ENCODE results near the gene SOD2. TPM values are rescaled to one million over a fixed set of nuclear protein-coding genes. Genes with fewer than 3 reads are reported as not detected.

SOD2 gene
- total and polyA plus RNA-seq, 4 donors = 143 to 952 (median 507) TPM

DNA sequence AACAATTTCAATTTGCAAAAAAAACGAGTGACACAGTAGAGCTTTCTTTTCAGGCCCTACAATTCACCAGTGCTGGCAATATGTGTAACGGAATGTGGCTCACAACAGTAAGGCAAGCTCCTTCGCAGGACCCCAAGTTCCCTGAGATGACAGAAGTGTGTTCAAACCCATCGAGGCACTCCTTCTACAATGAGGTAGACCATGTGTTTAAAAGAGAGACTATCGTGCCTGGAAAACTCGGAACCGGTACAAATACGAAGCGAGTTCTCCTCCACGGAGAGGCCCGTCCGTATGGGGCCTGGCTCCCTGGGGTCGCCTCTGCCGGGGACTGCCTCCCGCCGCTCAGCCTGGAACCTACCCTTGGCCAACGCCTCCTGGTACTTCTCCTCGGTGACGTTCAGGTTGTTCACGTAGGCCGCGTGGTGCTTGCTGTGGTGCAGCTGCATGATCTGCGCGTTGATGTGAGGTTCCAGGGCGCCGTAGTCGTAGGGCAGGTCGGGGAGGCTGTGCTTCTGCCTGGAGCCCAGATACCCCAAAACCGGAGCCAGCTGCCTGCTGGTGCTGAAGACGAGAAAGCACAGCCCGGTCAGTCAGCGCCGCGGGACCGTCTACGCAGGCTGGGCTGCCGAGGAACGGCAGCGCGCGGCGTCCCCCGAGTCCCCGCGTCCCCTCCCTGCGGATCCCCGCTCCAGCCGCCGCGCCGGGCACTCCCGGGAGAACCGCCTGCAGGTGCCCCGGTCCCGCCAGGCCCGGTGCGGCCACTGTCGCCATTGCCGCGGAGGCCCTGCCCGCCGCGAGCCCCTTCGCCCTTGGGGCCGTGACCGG, 526 bp downstream of the SOD2 start:
- H3K27me3 ChIP-seq (ENCODE audit: control insufficient read depth in 4 of 4, insufficient read depth in 4 of 4, low read length in 3 of 4) = no peaks in the 10 kb centered on the region
- peak overlapping the region; percentile 67 to 99 for H3K9ac ChIP-seq (ENCODE audit: low read depth in 1 of 2, low read length in 2 of 2)
- H3K27ac ChIP-seq (ENCODE audit: low read depth in 1 of 2, low read length in 2 of 2) = peak overlapping the region; percentile 91 to 100
- peaks cover 0 to 16% (median 9%) of the 10 kb centered on the region in 4 donors for H3K4me1 ChIP-seq (ENCODE audit: control insufficient read depth in 4 of 4, insufficient read depth in 4 of 4, low read length in 3 of 4)
- DNase-seq (ENCODE audit: low spot score) = peak; percentile 69
- no peak for TF ChIP-seq FOXA2 (IDR thresholded peaks at IDR 0.05)
- TF ChIP-seq EGR1 (IDR thresholded peaks at IDR 0.05; ENCODE audit: low read depth in 2 of 2) = no peak
- TF ChIP-seq, protein P1, sequence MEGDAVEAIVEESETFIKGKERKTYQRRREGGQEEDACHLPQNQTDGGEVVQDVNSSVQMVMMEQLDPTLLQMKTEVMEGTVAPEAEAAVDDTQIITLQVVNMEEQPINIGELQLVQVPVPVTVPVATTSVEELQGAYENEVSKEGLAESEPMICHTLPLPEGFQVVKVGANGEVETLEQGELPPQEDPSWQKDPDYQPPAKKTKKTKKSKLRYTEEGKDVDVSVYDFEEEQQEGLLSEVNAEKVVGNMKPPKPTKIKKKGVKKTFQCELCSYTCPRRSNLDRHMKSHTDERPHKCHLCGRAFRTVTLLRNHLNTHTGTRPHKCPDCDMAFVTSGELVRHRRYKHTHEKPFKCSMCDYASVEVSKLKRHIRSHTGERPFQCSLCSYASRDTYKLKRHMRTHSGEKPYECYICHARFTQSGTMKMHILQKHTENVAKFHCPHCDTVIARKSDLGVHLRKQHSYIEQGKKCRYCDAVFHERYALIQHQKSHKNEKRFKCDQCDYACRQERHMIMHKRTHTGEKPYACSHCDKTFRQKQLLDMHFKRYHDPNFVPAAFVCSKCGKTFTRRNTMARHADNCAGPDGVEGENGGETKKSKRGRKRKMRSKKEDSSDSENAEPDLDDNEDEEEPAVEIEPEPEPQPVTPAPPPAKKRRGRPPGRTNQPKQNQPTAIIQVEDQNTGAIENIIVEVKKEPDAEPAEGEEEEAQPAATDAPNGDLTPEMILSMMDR (IDR thresholded peaks at IDR 0.05; ENCODE audit: low read depth, low read length, missing input control) = no peak
- TF ChIP-seq, protein P2, sequence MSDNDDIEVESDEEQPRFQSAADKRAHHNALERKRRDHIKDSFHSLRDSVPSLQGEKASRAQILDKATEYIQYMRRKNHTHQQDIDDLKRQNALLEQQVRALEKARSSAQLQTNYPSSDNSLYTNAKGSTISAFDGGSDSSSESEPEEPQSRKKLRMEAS (IDR thresholded peaks at IDR 0.05) = no peak
- no peak for TF ChIP-seq JUND (IDR thresholded peaks at IDR 0.05)
- no peak for TF ChIP-seq NR2F2 (IDR thresholded peaks at IDR 0.05)
- no peak for TF ChIP-seq RXRA (IDR thresholded peaks at IDR 0.05)
- TF ChIP-seq RAD21 (IDR thresholded peaks at IDR 0.05) = no peak
- TF ChIP-seq TAF1 (conservative IDR thresholded peaks at IDR 0.05) = no peak
- H3K4me3 ChIP-seq (ENCODE audit: low read depth in 1 of 3, low read length in 3 of 3) = peak overlapping the region; percentile 74 to 98 (median 76)
- H3K36me3 ChIP-seq (ENCODE audit: control insufficient read depth in 4 of 4, insufficient read depth in 3 of 4, low read depth in 1 of 4, low read length in 3 of 4) = peaks cover 3 to 17% (median 12%) of the 10 kb centered on the region in 4 donors
- no peaks in the 10 kb centered on the region for H3K9me3 ChIP-seq (ENCODE audit: control insufficient read depth in 4 of 4, low read length in 3 of 4)
- under 1% methylated on average over 66 of the region's 66 CpGs for WGBS

DNA sequence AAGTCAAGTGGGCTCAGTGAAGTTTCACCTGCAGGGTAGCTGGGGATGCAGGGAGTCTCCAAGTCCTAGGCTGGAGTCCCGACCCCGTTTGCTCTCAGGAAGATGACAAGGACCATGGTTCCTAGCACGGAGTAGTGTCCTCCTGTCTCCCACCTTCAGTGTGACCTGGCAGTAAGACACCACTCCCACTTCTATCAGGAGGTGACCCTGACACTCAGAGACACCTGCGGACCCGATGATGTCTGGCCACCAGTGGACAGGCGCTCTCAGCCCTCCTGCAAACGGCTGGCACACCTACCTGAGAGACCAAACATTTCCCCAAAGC, 1.1 kb downstream of the SOD2 start:
- Histone ChIP-seq H3K9me3 (ENCODE audit: control insufficient read depth in 4 of 4, low read length in 3 of 4) (no peaks in the 10 kb centered on the region), H3K9ac (ENCODE audit: low read depth in 1 of 2, low read length in 2 of 2) (peak overlapping the region; percentile 67 to 99), H3K4me3 (ENCODE audit: low read depth in 1 of 3, low read length in 3 of 3) (peak overlapping the region; percentile 74 to 98 (median 76)), H3K36me3 (ENCODE audit: control insufficient read depth in 4 of 4, insufficient read depth in 3 of 4, low read depth in 1 of 4, low read length in 3 of 4) (peaks cover 6 to 23% (median 18%) of the 10 kb centered on the region in 4 donors), H3K4me1 (ENCODE audit: control insufficient read depth in 4 of 4, insufficient read depth in 4 of 4, low read length in 3 of 4) (peaks cover 0 to 16% (median 9%) of the 10 kb centered on the region in 4 donors), H3K27ac (ENCODE audit: low read depth in 1 of 2, low read length in 2 of 2) (peak overlapping the region; percentile 91 to 100), H3K27me3 (ENCODE audit: control insufficient read depth in 4 of 4, insufficient read depth in 4 of 4, low read length in 3 of 4) (no peaks in the 10 kb centered on the region)
- 13% methylated on average over 7 of the region's 7 CpGs for WGBS
- peak; percentile 42 for DNase-seq (ENCODE audit: low spot score)
- no peak for TF ChIP-seq FOXA2 (IDR thresholded peaks at IDR 0.05)
- TF ChIP-seq, protein P3, sequence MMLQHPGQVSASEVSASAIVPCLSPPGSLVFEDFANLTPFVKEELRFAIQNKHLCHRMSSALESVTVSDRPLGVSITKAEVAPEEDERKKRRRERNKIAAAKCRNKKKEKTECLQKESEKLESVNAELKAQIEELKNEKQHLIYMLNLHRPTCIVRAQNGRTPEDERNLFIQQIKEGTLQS (IDR thresholded peaks at IDR 0.05) = no peak
- peak in 1 of 2 donors; percentile 4 for TF ChIP-seq RXRA (IDR thresholded peaks at IDR 0.05)
- TF ChIP-seq, protein P4, sequence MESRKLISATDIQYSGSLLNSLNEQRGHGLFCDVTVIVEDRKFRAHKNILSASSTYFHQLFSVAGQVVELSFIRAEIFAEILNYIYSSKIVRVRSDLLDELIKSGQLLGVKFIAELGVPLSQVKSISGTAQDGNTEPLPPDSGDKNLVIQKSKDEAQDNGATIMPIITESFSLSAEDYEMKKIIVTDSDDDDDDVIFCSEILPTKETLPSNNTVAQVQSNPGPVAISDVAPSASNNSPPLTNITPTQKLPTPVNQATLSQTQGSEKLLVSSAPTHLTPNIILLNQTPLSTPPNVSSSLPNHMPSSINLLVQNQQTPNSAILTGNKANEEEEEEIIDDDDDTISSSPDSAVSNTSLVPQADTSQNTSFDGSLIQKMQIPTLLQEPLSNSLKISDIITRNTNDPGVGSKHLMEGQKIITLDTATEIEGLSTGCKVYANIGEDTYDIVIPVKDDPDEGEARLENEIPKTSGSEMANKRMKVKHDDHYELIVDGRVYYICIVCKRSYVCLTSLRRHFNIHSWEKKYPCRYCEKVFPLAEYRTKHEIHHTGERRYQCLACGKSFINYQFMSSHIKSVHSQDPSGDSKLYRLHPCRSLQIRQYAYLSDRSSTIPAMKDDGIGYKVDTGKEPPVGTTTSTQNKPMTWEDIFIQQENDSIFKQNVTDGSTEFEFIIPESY (IDR thresholded peaks at IDR 0.05) = no peak
- TF ChIP-seq YY1 (IDR thresholded peaks at IDR 0.05) = no peak
- TF ChIP-seq, protein P5, sequence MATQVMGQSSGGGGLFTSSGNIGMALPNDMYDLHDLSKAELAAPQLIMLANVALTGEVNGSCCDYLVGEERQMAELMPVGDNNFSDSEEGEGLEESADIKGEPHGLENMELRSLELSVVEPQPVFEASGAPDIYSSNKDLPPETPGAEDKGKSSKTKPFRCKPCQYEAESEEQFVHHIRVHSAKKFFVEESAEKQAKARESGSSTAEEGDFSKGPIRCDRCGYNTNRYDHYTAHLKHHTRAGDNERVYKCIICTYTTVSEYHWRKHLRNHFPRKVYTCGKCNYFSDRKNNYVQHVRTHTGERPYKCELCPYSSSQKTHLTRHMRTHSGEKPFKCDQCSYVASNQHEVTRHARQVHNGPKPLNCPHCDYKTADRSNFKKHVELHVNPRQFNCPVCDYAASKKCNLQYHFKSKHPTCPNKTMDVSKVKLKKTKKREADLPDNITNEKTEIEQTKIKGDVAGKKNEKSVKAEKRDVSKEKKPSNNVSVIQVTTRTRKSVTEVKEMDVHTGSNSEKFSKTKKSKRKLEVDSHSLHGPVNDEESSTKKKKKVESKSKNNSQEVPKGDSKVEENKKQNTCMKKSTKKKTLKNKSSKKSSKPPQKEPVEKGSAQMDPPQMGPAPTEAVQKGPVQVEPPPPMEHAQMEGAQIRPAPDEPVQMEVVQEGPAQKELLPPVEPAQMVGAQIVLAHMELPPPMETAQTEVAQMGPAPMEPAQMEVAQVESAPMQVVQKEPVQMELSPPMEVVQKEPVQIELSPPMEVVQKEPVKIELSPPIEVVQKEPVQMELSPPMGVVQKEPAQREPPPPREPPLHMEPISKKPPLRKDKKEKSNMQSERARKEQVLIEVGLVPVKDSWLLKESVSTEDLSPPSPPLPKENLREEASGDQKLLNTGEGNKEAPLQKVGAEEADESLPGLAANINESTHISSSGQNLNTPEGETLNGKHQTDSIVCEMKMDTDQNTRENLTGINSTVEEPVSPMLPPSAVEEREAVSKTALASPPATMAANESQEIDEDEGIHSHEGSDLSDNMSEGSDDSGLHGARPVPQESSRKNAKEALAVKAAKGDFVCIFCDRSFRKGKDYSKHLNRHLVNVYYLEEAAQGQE (IDR thresholded peaks at IDR 0.05) = no peak
- TF ChIP-seq HNF4A (conservative IDR thresholded peaks at IDR 0.05) = no peak
- no peak for TF ChIP-seq EGR1 (IDR thresholded peaks at IDR 0.05; ENCODE audit: low read depth in 2 of 2)
- TF ChIP-seq JUND (IDR thresholded peaks at IDR 0.05) = no peak
